Measurements from ENCODE around the gene NDUFA3.

NDUFA3 gene

DNA sequence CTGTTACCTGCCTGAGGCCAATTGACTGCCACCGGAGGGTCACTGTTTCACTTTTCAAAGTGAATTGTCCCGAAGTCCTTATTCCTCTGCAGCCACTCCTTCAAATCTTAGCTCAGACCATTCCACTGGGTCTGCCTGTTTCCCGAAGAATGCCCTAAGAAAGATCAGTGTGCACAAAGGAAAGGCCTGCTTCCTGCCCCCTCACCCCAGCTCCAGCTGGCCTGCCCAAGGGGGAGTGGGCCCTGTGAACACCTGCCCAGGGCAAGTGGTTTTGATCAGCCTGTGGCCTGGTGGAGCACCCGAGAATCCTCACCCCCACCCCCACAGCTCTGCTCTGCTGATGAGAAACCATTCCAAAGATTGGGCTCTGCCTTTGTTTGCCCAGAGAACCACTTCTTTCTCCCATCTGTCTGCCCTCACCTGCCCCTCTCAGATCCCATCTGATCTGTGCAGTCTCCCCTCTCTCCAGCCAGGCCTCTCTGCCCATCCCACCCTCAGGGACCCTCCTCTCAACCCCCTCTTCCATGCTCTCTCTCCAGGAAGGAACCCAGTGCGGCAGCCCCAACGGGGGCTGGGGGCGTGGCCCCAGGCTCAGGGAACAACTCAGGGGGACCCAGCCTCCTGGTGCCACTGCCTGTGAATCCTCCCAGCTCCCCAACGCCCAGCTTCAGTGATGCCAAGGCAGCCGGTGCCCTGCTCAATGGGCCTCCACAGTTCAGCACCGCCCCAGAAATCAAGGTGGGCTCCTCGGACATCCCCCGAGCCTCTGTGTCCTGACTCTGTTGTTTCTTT is 46.6 kb downstream of the NDUFA3 start:
- Histone ChIP-seq H3K4me3 (no peak overlapping the region), H3K36me3 (peaks cover 100% of the 10 kb centered on the region), H3K9me3 (no peaks in the 10 kb centered on the region), H3K4me1 (no peaks in the 10 kb centered on the region), H3K4me2 (no peak overlapping the region), H3K27me3 (no peaks in the 10 kb centered on the region), H3K9ac (no peak overlapping the region), H3K27ac (no peak overlapping the region), H4K20me1 (peaks cover 94% of the 10 kb centered on the region)
- TF ChIP-seq Cebpa-rat (IDR thresholded peaks at IDR 0.05) = no peak

DNA sequence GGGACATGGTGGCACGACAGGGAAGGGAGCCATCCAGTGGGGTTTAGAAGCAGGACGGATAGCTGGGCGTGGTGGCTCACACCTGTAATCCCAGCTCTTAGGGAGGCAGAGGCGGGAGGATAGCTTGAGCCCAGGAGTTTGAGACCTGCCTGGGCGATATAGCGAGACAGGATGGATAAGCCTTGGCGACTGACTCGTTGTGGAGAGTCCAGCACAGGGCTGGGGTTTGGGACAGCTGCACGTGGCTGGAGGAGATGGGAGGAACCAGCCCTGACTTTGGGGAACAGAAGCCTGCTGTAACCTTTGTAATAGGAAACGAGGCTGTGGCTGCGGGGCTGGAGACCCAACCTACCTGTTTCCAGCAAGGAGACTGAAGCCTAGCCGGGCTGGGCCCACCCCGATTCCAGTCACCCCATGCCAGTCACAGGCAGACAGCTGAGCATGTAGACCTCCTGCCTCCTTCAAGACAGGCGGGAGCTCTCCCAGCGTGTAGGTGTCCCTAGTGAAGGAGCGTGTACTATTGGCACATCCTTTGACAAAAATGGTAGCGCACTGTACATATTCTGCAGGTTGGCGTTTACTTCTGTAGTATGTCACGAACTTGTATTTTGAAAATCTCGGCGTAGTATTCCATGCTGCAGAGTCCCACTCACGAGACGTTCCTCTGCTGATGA is 48.8 kb downstream of the NDUFA3 start:
- Histone ChIP-seq H3K4me1 (peaks cover 8% of the 10 kb centered on the region; the same call in 1 of the 2 replicates), H3K36me3 (peaks cover 100% of the 10 kb centered on the region), H4K20me1 (peaks cover 96% of the 10 kb centered on the region), H3K9me3 (no peaks in the 10 kb centered on the region), H3K4me3 (no peak overlapping the region), H3K9ac (no peak overlapping the region), H3K27me3 (no peaks in the 10 kb centered on the region), H3K4me2 (no peak overlapping the region), H3K27ac (no peak overlapping the region)
- TF ChIP-seq Cebpa-rat (IDR thresholded peaks at IDR 0.05) = no peak

DNA sequence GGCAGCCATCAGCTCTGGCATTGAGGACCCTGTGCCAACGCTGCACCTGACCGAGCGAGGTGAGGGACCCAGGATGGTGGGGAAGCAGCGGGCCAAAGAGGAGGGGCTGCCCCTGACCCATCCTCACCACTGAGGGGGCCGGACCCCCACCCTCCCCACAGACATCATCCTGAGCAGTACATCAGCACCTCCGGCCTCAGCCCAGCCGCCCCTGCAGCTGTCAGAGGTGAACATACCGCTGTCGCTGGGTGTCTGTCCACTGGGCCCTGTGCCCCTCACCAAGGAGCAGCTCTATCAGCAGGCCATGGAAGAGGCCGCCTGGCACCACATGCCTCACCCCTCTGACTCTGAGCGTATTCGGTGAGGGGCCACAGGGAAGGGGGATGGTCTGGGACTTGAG is 49.6 kb downstream of the NDUFA3 start:
- H3K36me3 ChIP-seq = peaks cover 100% of the 10 kb centered on the region

DNA sequence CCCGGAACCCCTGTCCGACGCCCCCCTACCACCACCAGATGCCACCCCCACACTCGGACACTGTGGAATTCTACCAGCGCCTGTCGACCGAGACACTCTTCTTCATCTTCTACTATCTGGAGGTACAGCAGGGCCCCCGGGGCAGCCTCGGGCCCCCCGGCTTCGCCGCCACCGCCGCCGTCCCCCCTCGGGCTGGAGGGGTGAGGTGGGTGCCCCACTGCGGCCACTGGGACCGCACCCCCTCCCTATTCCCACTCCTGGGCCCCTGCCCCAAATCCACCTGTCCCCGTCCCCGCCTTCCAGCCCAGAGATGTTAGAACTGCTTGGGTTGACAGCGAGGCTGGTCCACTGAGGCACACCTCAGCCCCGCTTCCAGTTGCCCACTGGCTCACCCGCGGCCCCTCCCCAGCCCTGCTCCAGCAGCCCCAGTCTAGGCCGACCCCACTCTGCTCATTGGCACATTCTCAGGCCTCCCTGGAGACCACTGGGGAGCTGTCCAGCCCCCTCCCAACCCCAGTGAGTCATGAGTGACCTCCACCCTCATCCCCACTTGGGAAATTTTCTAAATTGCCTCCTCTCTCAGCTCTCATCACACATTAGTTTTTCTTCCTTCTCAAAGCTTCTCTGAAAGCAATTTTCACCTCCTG is 50.3 kb downstream of the NDUFA3 start:
- H3K9me3 ChIP-seq = no peaks in the 10 kb centered on the region
- no peak overlapping the region for H3K27ac ChIP-seq
- H3K4me1 ChIP-seq = peaks cover 9% of the 10 kb centered on the region
- no peak overlapping the region for H3K9ac ChIP-seq
- H3K4me3 ChIP-seq = no peak overlapping the region
- no peaks in the 10 kb centered on the region for H3K27me3 ChIP-seq
- H3K36me3 ChIP-seq = peaks cover 100% of the 10 kb centered on the region
- H3K4me2 ChIP-seq = no peak overlapping the region
- TF ChIP-seq Cebpa-rat (IDR thresholded peaks at IDR 0.05) = no peak
- H4K20me1 ChIP-seq = peaks cover 89% of the 10 kb centered on the region

More for the DNA sequence above, 49.6 kb downstream of the NDUFA3 start:
- Histone ChIP-seq H3K27me3 (no peaks in the 10 kb centered on the region), H3K27ac (no peak overlapping the region), H3K4me1 (peaks cover 8% of the 10 kb centered on the region; the same call in 1 of the 2 replicates), H4K20me1 (peaks cover 96% of the 10 kb centered on the region), H3K9ac (no peak overlapping the region), H3K4me3 (no peak overlapping the region), H3K9me3 (no peaks in the 10 kb centered on the region), H3K4me2 (no peak overlapping the region)
- TF ChIP-seq Cebpa-rat (IDR thresholded peaks at IDR 0.05) = no peak

DNA sequence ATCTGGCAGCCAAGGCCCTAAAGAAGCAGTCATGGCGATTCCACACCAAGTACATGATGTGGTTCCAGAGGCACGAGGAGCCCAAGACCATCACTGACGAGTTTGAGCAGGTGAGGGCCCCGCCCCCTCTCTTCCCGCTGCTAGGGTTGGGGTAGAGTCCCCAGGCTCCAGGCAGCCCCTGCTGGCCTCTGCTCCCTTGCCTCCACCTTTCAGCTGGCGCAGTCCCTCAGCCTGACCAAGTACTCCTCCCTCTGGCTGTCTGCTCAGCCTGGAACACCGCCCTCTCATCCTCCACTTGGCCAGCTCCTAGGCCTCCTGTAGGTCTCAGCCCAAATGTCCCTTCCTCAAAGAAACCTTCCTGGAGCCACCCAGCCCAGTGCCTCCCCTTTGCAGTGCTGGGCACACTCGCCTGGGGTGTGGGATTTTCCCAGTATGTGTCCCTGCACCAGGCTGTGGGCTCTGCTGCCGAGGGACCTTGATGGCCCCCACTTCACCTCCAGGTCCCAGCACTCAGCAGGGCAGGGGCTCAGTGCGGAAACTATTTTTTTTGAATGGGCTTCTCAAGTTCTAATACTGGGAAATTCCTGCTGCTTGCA is 51.2 kb downstream of the NDUFA3 start:
- Histone ChIP-seq H3K4me1 (peaks cover 18% of the 10 kb centered on the region), H3K4me3 (no peak overlapping the region), H4K20me1 (peaks cover 83% of the 10 kb centered on the region), H3K4me2 (no peak overlapping the region), H3K9me3 (no peaks in the 10 kb centered on the region), H3K36me3 (peaks cover 96% of the 10 kb centered on the region), H3K27me3 (no peaks in the 10 kb centered on the region), H3K9ac (no peak overlapping the region), H3K27ac (no peak overlapping the region)
- TF ChIP-seq Cebpa-rat (IDR thresholded peaks at IDR 0.05) = no peak

DNA sequence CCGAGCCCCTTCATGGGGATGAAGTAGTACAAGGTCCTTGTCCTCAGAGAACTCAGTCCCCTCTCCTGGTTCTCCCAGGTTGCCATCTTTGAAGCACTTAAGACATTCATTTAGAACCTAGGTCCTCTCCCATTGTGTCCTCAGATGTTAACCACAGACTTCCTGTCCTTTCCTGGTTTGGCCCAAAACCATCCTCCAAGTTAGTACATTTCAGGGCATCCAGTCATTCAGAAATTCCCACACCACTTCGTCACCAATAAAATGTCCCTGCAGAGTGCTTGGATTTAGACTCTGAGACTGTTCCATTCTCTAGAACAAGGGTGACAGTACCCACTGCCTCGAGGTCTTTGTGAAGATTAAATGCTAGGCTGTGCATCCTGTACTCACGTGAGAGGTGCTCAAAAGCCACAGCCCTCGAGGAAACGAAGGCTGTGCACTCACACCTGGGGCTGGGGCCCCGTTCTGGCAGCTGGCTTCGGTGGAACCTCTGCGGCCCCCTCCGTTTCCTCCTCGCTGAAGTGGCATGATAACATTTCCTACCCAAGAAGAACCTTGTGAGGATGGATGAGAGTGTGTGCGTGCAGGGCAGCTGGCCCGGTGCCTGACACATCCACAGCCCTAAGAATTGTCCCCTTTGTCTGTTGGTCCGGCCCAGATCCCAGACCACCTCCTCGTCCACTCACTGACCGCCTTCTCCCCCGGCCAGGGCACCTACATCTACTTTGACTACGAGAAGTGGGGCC is 52.1 kb downstream of the NDUFA3 start:
- H4K20me1 ChIP-seq = peaks cover 73% of the 10 kb centered on the region
- H3K4me1 ChIP-seq = peaks cover 20% of the 10 kb centered on the region
- no peak overlapping the region for H3K9ac ChIP-seq
- no peaks in the 10 kb centered on the region for H3K27me3 ChIP-seq
- peaks cover 86% of the 10 kb centered on the region for H3K36me3 ChIP-seq
- H3K4me3 ChIP-seq = no peak overlapping the region
- TF ChIP-seq Cebpa-rat (IDR thresholded peaks at IDR 0.05) = no peak
- H3K9me3 ChIP-seq = no peaks in the 10 kb centered on the region
- no peak overlapping the region for H3K27ac ChIP-seq
- no peak overlapping the region for H3K4me2 ChIP-seq

DNA sequence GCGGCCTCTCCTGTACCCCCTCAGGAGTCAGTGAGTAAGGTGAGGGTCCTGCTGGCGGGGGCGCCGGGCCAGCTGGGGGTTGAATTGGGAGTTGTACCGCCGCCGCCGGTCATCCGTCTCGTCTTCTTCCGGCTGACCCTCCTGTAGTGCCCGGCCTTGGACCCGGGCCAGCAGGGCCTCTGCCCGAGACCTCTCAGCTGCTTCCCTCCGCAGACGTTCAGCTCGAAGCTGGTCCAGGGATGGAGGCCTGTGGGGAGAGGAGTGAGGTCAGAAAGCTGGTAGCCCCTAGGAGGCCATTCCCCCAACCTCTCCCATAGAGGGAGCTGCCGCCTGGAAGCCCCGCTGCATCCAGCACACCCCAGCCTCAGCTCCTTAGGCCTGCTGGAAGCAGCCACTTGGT is 53.0 kb downstream of the NDUFA3 start:
- Histone ChIP-seq H3K4me3 (no peak overlapping the region), H3K36me3 (peaks cover 77% of the 10 kb centered on the region)

DNA sequence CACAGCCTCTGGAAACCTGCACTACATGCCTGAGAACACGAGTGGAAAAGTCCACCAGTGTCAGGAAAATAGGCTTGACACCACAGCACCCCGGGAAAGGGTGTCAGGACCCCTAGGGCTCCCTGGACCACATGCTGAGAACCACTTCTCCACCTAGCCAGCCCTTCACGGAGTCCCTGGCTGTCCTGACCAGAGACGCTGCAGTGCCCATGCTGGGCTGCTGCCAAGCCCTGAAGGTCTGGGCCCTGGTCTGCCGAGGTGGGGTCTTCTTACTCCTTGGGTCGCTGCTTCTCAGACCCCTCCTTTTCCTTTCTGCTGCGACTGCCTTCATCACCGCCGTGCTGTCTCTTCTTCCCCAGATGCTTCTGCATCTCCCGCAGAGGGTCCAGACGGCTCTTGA is 53.8 kb downstream of the NDUFA3 start:
- no peak for TF ChIP-seq Cebpa-rat (IDR thresholded peaks at IDR 0.05)
- no peak overlapping the region for H3K27ac ChIP-seq
- no peak overlapping the region for H3K9ac ChIP-seq
- H4K20me1 ChIP-seq = peaks cover 66% of the 10 kb centered on the region
- H3K4me2 ChIP-seq = no peak overlapping the region
- H3K9me3 ChIP-seq = no peaks in the 10 kb centered on the region
- H3K4me1 ChIP-seq = peaks cover 34% of the 10 kb centered on the region
- H3K4me3 ChIP-seq = no peak overlapping the region
- peaks cover 69% of the 10 kb centered on the region for H3K36me3 ChIP-seq
- H3K27me3 ChIP-seq = no peaks in the 10 kb centered on the region

More for the DNA sequence above, 53.0 kb downstream of the NDUFA3 start:
- H3K27ac ChIP-seq = no peak overlapping the region
- no peak overlapping the region for H3K9ac ChIP-seq
- no peaks in the 10 kb centered on the region for H3K9me3 ChIP-seq
- H3K4me1 ChIP-seq = peaks cover 26% of the 10 kb centered on the region
- H4K20me1 ChIP-seq = peaks cover 65% of the 10 kb centered on the region
- H3K27me3 ChIP-seq = no peaks in the 10 kb centered on the region
- no peak overlapping the region for H3K4me2 ChIP-seq
- no peak for TF ChIP-seq Cebpa-rat (IDR thresholded peaks at IDR 0.05)

DNA sequence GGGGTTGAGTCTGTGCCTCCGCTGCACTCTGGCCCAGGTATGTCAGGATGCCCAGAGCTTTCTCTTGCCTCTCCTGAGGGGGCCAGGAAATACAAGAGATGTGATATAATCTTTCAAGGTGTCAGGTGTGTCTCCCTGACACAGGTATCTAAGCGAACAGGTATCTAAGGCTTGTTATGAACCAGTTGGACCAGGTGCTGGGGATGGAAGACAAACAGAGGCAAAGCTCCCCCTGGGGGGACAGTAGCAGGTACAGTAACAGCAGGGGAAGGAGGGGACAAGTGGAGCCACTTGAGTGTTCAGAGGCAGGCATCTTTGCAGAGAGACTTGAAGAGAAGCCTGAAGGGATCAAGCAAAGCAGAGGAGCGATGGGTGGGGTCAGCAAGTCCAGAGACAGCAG is 54.3 kb downstream of the NDUFA3 start:
- Histone ChIP-seq H4K20me1 (peaks cover 66% of the 10 kb centered on the region), H3K27ac (no peak overlapping the region), H3K27me3 (no peaks in the 10 kb centered on the region), H3K4me1 (peaks cover 38% of the 10 kb centered on the region), H3K4me3 (no peak overlapping the region), H3K36me3 (peaks cover 64% of the 10 kb centered on the region), H3K4me2 (no peak overlapping the region), H3K9ac (no peak overlapping the region), H3K9me3 (no peaks in the 10 kb centered on the region)
- TF ChIP-seq Cebpa-rat (IDR thresholded peaks at IDR 0.05) = no peak

All from BLaER1 (cell line).